ENCODE data around the gene OSGEPL1.
A peak's percentile ranks its signal among the peaks of the same experiment; 100 is the strongest.

OSGEPL1 gene

DNA sequence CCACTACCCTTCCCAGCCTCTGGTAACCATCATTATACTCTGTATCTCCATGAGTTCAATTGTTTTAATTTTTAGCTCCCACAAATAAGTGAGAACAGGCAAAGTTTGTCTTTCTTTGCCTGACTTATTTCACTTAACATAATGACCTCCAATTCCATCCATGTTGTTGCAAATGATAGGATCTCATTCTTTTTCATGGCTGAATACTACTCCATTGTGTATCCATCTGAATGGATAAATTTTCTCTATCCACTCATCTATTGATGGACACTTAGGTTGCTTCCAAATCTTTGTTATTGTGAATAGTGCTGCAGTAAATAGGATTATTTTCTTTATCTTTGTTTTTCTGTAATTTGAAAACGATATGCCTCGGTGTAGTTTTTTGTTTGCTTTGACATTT is 61.9 kb downstream of the OSGEPL1 start:
- H3K4me3 ChIP-seq (ENCODE audit: low read depth, low read length): no peak overlapping the region
- TF ChIP-seq, protein P1, sequence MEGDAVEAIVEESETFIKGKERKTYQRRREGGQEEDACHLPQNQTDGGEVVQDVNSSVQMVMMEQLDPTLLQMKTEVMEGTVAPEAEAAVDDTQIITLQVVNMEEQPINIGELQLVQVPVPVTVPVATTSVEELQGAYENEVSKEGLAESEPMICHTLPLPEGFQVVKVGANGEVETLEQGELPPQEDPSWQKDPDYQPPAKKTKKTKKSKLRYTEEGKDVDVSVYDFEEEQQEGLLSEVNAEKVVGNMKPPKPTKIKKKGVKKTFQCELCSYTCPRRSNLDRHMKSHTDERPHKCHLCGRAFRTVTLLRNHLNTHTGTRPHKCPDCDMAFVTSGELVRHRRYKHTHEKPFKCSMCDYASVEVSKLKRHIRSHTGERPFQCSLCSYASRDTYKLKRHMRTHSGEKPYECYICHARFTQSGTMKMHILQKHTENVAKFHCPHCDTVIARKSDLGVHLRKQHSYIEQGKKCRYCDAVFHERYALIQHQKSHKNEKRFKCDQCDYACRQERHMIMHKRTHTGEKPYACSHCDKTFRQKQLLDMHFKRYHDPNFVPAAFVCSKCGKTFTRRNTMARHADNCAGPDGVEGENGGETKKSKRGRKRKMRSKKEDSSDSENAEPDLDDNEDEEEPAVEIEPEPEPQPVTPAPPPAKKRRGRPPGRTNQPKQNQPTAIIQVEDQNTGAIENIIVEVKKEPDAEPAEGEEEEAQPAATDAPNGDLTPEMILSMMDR (IDR thresholded peaks at IDR 0.05; ENCODE audit: low read depth, low read length): no peak

DNA sequence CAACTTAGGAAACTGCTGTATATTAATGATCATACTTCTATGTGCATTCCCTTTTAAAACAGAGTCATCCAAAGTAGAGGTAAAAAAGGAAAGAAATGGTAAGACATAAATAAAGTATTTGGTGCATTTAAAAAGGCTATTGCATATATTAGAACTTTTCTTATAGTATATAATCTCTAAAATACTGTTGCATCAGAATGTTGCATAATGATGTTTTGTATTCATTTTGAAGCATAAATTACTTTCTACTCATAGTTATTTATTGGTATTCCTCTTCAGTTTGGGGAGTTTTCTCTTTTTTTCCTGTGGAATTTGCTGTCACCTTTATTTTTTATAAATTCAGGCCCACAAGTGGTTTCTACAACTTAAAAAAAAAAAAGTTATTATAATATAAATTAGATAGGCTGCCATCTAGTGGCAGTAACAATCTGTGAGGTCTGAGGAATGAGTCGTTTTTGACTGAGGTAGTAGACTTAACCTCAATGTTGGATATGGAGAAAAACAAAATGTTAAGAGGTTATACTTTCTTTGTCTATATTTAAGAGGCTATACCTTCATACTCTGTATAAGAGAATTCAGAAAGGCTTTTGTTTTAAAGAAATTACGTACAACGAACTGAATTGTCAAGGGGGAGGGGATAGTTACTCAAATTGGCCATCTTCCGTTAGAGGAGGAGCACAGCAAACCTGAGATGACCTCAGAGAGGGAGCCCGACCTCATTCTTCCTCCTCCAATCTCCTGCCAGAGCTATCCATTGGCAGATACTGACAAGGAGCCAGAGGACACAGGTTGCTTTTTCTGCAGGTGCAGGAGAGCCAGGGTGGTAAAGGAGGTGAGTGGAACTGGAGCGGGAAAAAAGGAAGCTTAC is 64.3 kb downstream of the OSGEPL1 start:
- TF ChIP-seq, protein P1 (IDR thresholded peaks at IDR 0.05; ENCODE audit: low read depth, low read length): 0 out of 2 replicates have a peak, but pooled peaks have one; percentile 15
- H3K4me3 ChIP-seq (ENCODE audit: low read depth, low read length): no peak overlapping the region
